Psoas muscle (tissue), 8 donors: ENCODE results near the gene PSMA2. TPM values are rescaled to one million over a fixed set of nuclear protein-coding genes. Genes with fewer than 3 reads are reported as not detected.

ENCODE experiments used
- ATAC-seq, 4 donors: fragments of 200-7000 bp; cut with Tn5 transposase; one replicate each; pipeline ENCODE4 v1.9.1; 2020; ENCODE audit warnings: moderate library complexity in 3 of 4, mild to moderate bottlenecking in 2 of 4
- DNase-seq, 2 donors: peaks; one replicate each; pipeline ENCODE4 v3.0.0-alpha.2; 2020
- H3K27ac ChIP-seq: fragments of 200-600 bp; one replicate; pipeline ENCODE4 v1.8.0; 2022
- H3K27me3 ChIP-seq, 3 donors: fragments of 200-600 bp in 1 of 3; one replicate each; pipeline versions ENCODE4 v1.6.1 to v1.8.0; 2013 to 2022; ENCODE audit warnings: low read length in 2 of 3, mild to moderate bottlenecking in 2 of 3, moderate library complexity in 1 of 3; ENCODE audit not compliant: insufficient read depth in 3 of 3
- H3K36me3 ChIP-seq, 2 donors: fragments of 200-600 bp in 1 of 2; one replicate each; pipeline versions ENCODE4 v1.6.1 to v1.8.0; 2013 to 2022; ENCODE audit warnings: low read depth in 1 of 2, mild to moderate bottlenecking in 1 of 2, moderate library complexity in 1 of 2; ENCODE audit not compliant: insufficient read depth in 1 of 2
- H3K4me1 ChIP-seq: fragments of 200-600 bp; one replicate; pipeline ENCODE4 v1.8.0; 2022
- H3K4me3 ChIP-seq: fragments of 200-600 bp; one replicate; pipeline ENCODE4 v1.8.0; 2022; ENCODE audit warnings: mild to moderate bottlenecking
- H3K9me3 ChIP-seq: fragments of 200-600 bp; one replicate; pipeline ENCODE4 v1.8.0; 2022
- CTCF ChIP-seq: fragments of 200-600 bp; IDR thresholded peaks from one replicate; pipeline ENCODE4 v1.8.0; 2022; ENCODE audit warnings: antibody characterized with exemption
- WGBS, 3 donors: extraction: QIAGEN DNeasy Blood & Tissue Kit; methylation state at CpG; one replicate each; pipeline versions ENCODE4 v1.1.6 to v1.1.7; 2013; 5-methylcytosine and 5-hydroxymethylcytosine counted together
- intact Hi-C, 2 donors: fragments of 100-400 bp; cut with DNase I; formaldehyde crosslinking; loops; one replicate each; pipeline versions ENCODE4 v1.11.0 to v1.14.2; 2022
- polyA plus RNA-seq, 3 donors: library from polyadenylated mRNA; stranded (reverse); fragments of 200-250 nt; gene quantifications; one replicate each; pipeline ENCODE4 v1.2.3, GENCODE V29; 2013
- total RNA-seq, 4 donors: library from RNA; stranded (reverse); fragmentation: NEBNext Ultra II Directional in 2 of 4; extraction: Animal tissue kit (Norgen Biotek cat#: 25700) in 2 of 4; gene quantifications; one replicate each; pipeline versions ENCODE4 v1.2.1 to v1.2.4, GENCODE V29; 2021 to 2023
- donor health status: healthy with polysubstance abuse.
- donor health status: DM: no; HTN: no; CAD: no; lungs with moderate emphysema.
- donor health status: Bipolar disorder and iron deficiency.
- donor health status: healthy.
- donor health status: DM: yes; HTN: yes; CAD: no.
- donor health status: DM: no; HTN: no; CAD: no.
- donor health status: DM: no; HTN: no; CAD: no.
- donor health status: DM: yes; HTN: yes; CAD: no.

Gene PSMA2
- total and polyA plus RNA-seq, 7 donors: 57.4 to 334 (median 145) TPM

- intact Hi-C loops: no loop called here
- WGBS, 3 donors: 46 to 51% (median 50%) methylated on average over 6 of the region's 6 CpGs
- no peaks in the 10 kb centered on the region for H3K27me3 ChIP-seq
- no peaks in the 10 kb centered on the region for H3K9me3 ChIP-seq
- no peaks in the 10 kb centered on the region for H3K36me3 ChIP-seq
- TF ChIP-seq CTCF: no peak
- no peaks in the 10 kb centered on the region for H3K4me1 ChIP-seq
- H3K4me3 ChIP-seq: no peak overlapping the region
- ATAC-seq (no peak), DNase-seq (no peak)
- H3K27ac ChIP-seq: no peak overlapping the region
Measured at GRCh38 chr7:42964849-42965805, 33.2 kb upstream of the PSMA2 start.

- 58 to 70% (median 69%) methylated on average over 2 of the region's 2 CpGs for WGBS, 3 donors
- intact Hi-C loops: no loop called here
- no peak for TF ChIP-seq CTCF
- H3K4me3 ChIP-seq: no peak overlapping the region
- no peaks in the 10 kb centered on the region for H3K36me3 ChIP-seq
- no peak for DNase-seq
- H3K27ac ChIP-seq: no peak overlapping the region
- no peak for ATAC-seq
- H3K27me3 ChIP-seq: no peaks in the 10 kb centered on the region
- no peaks in the 10 kb centered on the region for H3K9me3 ChIP-seq
- H3K4me1 ChIP-seq: no peaks in the 10 kb centered on the region
Measured at GRCh38 chr7:42964293-42964692, 32.3 kb upstream of the PSMA2 start.

GRCh38 chr7:42961170-42961569 is 29.2 kb upstream of the PSMA2 start:
- Histone ChIP-seq H3K4me3 (no peak overlapping the region), H3K36me3 (no peaks in the 10 kb centered on the region), H3K27me3 (no peaks in the 10 kb centered on the region), H3K9me3 (no peaks in the 10 kb centered on the region), H3K27ac (no peak overlapping the region), H3K4me1 (no peaks in the 10 kb centered on the region)
- TF ChIP-seq CTCF: no peak
- ATAC-seq (no peak), DNase-seq (no peak)
- intact Hi-C loops: no loop called here
- WGBS, 3 donors: 46 to 73% (median 72%) methylated on average over 2 of the region's 2 CpGs

GRCh38 chr7:42960762-42961161 is 28.8 kb upstream of the PSMA2 start:
- 49 to 63% (median 54%) methylated on average over 2 of the region's 2 CpGs for whole genome bisulfite sequencing, 3 donors

More at GRCh38 chr7:42960762-42961161, 28.8 kb upstream of the PSMA2 start:
- TF ChIP-seq CTCF: no peak
- H3K4me1 ChIP-seq: no peaks in the 10 kb centered on the region
- ATAC-seq: no peak
- H3K4me3 ChIP-seq: no peak overlapping the region
- H3K27me3 ChIP-seq: no peaks in the 10 kb centered on the region
- H3K36me3 ChIP-seq: no peaks in the 10 kb centered on the region
- intact Hi-C loops: no loop called here
- H3K9me3 ChIP-seq: no peaks in the 10 kb centered on the region
- DNase-seq: no peak
- no peak overlapping the region for H3K27ac ChIP-seq
